Measurements from ENCODE around the gene CEBPA.

CEBPA gene

DNA sequence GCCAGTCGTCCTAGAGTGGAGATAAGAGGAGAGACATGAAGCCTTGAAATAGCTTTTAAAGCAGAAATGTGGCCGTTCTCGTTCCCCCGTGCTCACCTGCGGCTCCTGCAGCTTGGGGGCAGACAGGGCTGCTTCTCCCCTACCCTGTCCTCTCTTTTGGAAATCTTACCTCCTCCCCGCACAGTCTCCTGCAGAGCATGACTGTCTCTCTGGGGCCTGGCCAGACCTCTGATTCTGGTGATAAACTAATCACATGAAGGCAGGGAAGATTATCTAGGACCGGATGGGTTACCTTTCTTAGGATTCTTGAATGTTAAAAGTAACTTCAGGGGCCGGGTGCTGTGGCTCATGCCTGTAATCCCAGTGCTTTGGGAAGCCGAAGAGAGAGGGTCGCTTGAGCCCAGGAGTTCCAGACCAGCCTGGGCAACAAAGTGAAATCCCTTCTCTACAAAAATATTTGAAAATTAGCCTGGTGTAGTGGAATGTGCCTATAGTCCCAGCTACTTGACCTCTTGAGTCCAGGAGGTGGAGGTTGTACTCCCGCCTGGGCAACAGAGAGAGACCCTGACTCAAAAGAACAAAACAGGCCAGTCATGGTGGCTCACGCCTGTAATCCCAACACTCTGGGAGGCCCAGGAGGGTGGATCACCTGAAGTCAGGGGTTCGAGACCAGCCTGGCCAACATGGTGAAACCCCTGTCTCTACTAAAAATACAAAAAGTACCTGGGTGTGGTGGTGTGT lies 8.1 kb downstream of the CEBPA start:
- Histone ChIP-seq H3K4ac (ENCODE audit: low read depth in 1 of 2, low read length in 2 of 2) (no peak overlapping the region), H2BK5ac (ENCODE audit: low read depth, low read length, poor library complexity, severe bottlenecking) (no peak overlapping the region), H3K23ac (ENCODE audit: low read length in 2 of 2) (no peak overlapping the region), H2BK15ac (ENCODE audit: low read depth, poor library complexity, severe bottlenecking) (no peak overlapping the region), H4K8ac (ENCODE audit: low read length) (no peak overlapping the region), H3K4me3 (ENCODE audit: insufficient read depth in 1 of 2, low read depth in 1 of 2, low read length in 2 of 2) (no peak overlapping the region), H3K79me1 (replicated peaks; ENCODE audit: low read length, poor library complexity, severe bottlenecking) (no peaks in the 10 kb centered on the region), H2BK120ac (ENCODE audit: low read depth, low read length) (no peak overlapping the region), H3K4me1 (ENCODE audit: control insufficient read depth, insufficient read depth, low read depth, low read length) (peaks cover 27% of the 10 kb centered on the region), H3K9me3 (ENCODE audit: control insufficient read depth, low read length) (peaks cover 2% of the 10 kb centered on the region), H2BK12ac (ENCODE audit: low read length in 2 of 2) (no peak overlapping the region), H3K4me2 (ENCODE audit: low read length, poor library complexity, severe bottlenecking) (no peak overlapping the region), H2AFZ (ENCODE audit: low read depth, low read length) (no peak overlapping the region), H2AK5ac (ENCODE audit: low read length, severe bottlenecking) (no peak overlapping the region), H3K27ac (ENCODE audit: low read length, poor library complexity, severe bottlenecking) (no peak overlapping the region), H3K9ac (ENCODE audit: low read length) (peak overlapping the region; percentile 5), H3K14ac (ENCODE audit: low read length in 2 of 2) (no peak overlapping the region), H3K36me3 (ENCODE audit: control insufficient read depth in 1 of 2, insufficient read depth in 2 of 2, low read depth in 1 of 2, low read length in 2 of 2) (no peaks in the 10 kb centered on the region), H3K18ac (ENCODE audit: low read depth in 1 of 2, low read length in 2 of 2) (no peak overlapping the region), H4K91ac (ENCODE audit: low read length) (no peak overlapping the region), H3K27me3 (ENCODE audit: control insufficient read depth in 1 of 2, insufficient read depth in 1 of 2, low read length in 2 of 2) (peaks cover 12 to 18% of the 10 kb centered on the region in 2 experiments)
- DNase-seq, result no peak
- 78% methylated on average over 11 of the region's 13 CpGs for WGBS

DNA sequence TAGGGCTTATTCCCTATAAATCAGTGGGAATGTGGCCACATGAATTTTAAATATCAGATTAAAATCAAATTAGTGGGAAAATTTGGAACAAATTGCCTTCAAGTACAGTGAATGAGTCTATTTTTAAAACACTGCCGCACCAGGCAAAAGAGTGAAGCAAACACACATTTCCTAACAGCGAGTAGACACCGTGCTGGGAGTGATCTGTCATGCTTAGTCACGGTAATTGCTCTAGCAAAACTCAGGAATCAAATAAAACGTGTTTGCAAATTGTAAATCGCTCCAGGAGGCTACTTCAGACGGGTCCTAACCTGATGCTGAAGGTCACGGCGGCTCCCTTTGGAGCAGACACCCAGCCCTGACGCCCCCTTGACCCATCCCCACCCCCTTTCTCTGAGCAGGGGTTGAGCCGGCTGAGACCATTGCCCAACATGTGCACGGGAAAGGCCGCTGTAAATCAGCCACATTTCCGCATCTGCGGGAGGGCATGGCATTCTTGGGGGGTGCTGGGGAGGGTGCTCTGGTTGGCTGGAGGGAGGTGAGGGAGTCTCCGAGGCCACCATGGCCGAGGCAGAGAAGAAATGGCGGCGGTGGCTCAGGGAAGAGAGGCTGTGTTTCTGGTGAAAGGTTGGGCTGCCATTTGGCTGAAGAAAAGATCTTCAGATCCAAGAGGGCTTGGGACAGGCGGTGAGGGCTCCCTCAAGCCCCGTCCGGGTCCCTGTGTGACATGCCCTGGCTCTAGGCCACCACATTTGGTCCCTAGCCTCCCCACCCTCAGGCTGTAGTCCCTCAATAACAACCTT lies 8.9 kb downstream of the CEBPA start:
- Histone ChIP-seq H3K27me3 (ENCODE audit: control insufficient read depth in 1 of 2, insufficient read depth in 1 of 2, low read length in 2 of 2) (peaks cover 8 to 13% of the 10 kb centered on the region in 2 experiments), H2BK15ac (ENCODE audit: low read depth, poor library complexity, severe bottlenecking) (no peak overlapping the region)

DNA sequence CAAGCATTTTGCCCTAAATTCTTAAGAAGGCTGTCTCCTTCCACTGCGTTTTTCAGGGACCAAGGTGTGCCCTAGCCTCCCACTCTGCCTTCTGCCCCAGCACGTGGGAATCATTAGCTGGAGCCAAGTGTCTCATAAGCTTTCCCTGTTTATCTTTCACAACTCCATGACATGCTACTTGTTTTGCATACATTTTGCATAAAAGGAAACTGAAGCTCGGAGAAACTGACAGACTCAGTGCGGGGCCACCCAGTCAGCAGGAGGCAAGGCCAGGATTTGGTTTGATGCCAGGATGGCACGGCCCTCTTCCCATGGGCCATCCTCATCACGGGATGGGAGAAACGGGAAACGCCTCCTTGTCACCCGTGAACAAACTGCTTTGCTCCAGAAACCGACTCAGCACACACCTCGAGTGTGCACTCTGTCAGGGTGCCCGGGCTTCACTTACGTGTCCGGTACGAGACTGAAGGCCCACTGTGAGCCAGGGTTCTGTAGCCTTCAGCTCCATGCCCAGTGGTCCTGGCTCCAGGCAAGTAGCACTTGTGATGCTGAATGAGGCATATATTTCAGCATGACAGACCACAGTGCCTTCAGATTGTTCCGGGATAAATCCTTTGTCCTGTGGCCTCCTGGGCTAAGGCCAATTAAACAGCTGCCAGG lies 9.6 kb downstream of the CEBPA start:
- H3K27me3 ChIP-seq (ENCODE audit: control insufficient read depth in 1 of 2, insufficient read depth in 1 of 2, low read length in 2 of 2), result peaks cover 1 to 11% of the 10 kb centered on the region in 2 experiments
- H4K8ac ChIP-seq (ENCODE audit: low read length), result no peak overlapping the region
- H2AK5ac ChIP-seq (ENCODE audit: low read length, severe bottlenecking), result peak overlapping the region; percentile 29
- peak overlapping the region; percentile 30 for H3K27ac ChIP-seq (ENCODE audit: low read length, poor library complexity, severe bottlenecking)
- H3K18ac ChIP-seq (ENCODE audit: low read depth in 1 of 2, low read length in 2 of 2), result no peak overlapping the region
- peak overlapping the region; percentile 71 for H3K9ac ChIP-seq (ENCODE audit: low read length)
- H2AFZ ChIP-seq (ENCODE audit: low read depth, low read length), result no peak overlapping the region
- H3K4me2 ChIP-seq (ENCODE audit: low read length, poor library complexity, severe bottlenecking), result no peak overlapping the region
- no peaks in the 10 kb centered on the region for H3K79me1 ChIP-seq (replicated peaks; ENCODE audit: low read length, poor library complexity, severe bottlenecking)
- 83% methylated on average over 16 of the region's 16 CpGs for WGBS
- H3K14ac ChIP-seq (ENCODE audit: low read length in 2 of 2), result no peak overlapping the region
- no peak overlapping the region for H2BK12ac ChIP-seq (ENCODE audit: low read length in 2 of 2)
- H2BK15ac ChIP-seq (ENCODE audit: low read depth, poor library complexity, severe bottlenecking), result no peak overlapping the region
- peaks cover 17% of the 10 kb centered on the region for H3K9me3 ChIP-seq (ENCODE audit: control insufficient read depth, low read length)
- no peak overlapping the region for H3K23ac ChIP-seq (ENCODE audit: low read length in 2 of 2)
- no peak overlapping the region for H2BK120ac ChIP-seq (ENCODE audit: low read depth, low read length)
- DNase-seq, result no peak
- H3K4me3 ChIP-seq (ENCODE audit: insufficient read depth in 1 of 2, low read depth in 1 of 2, low read length in 2 of 2), result peak overlapping the region in 1 of 2 experiments; percentile 50
- no peak overlapping the region for H4K91ac ChIP-seq (ENCODE audit: low read length)
- H3K4ac ChIP-seq (ENCODE audit: low read depth in 1 of 2, low read length in 2 of 2), result no peak overlapping the region
- peaks cover 27% of the 10 kb centered on the region for H3K4me1 ChIP-seq (ENCODE audit: control insufficient read depth, insufficient read depth, low read depth, low read length)
- no peaks in the 10 kb centered on the region for H3K36me3 ChIP-seq (ENCODE audit: control insufficient read depth in 1 of 2, insufficient read depth in 2 of 2, low read depth in 1 of 2, low read length in 2 of 2)
- no peak overlapping the region for H2BK5ac ChIP-seq (ENCODE audit: low read depth, low read length, poor library complexity, severe bottlenecking)

More for the DNA sequence above, 8.9 kb downstream of the CEBPA start:
- no peaks in the 10 kb centered on the region for H3K79me1 ChIP-seq (replicated peaks; ENCODE audit: low read length, poor library complexity, severe bottlenecking)
- no peak overlapping the region for H3K23ac ChIP-seq (ENCODE audit: low read length in 2 of 2)
- H2BK12ac ChIP-seq (ENCODE audit: low read length in 2 of 2), result no peak overlapping the region
- no peak overlapping the region for H3K14ac ChIP-seq (ENCODE audit: low read length in 2 of 2)
- H4K8ac ChIP-seq (ENCODE audit: low read length), result no peak overlapping the region
- H4K91ac ChIP-seq (ENCODE audit: low read length), result no peak overlapping the region
- peaks cover 9% of the 10 kb centered on the region for H3K9me3 ChIP-seq (ENCODE audit: control insufficient read depth, low read length)
- H2BK120ac ChIP-seq (ENCODE audit: low read depth, low read length), result no peak overlapping the region
- H2AK5ac ChIP-seq (ENCODE audit: low read length, severe bottlenecking), result no peak overlapping the region
- peak overlapping the region; percentile 71 for H3K9ac ChIP-seq (ENCODE audit: low read length)
- peak overlapping the region; percentile 30 for H3K27ac ChIP-seq (ENCODE audit: low read length, poor library complexity, severe bottlenecking)
- H3K4me1 ChIP-seq (ENCODE audit: control insufficient read depth, insufficient read depth, low read depth, low read length), result peaks cover 27% of the 10 kb centered on the region
- no peak overlapping the region for H2AFZ ChIP-seq (ENCODE audit: low read depth, low read length)
- H3K4ac ChIP-seq (ENCODE audit: low read depth in 1 of 2, low read length in 2 of 2), result no peak overlapping the region
- no peak overlapping the region for H2BK5ac ChIP-seq (ENCODE audit: low read depth, low read length, poor library complexity, severe bottlenecking)
- 58% methylated on average over 21 of the region's 22 CpGs for WGBS
- no peak overlapping the region for H3K4me2 ChIP-seq (ENCODE audit: low read length, poor library complexity, severe bottlenecking)
- peak overlapping the region in 1 of 2 experiments; percentile 50 for H3K4me3 ChIP-seq (ENCODE audit: insufficient read depth in 1 of 2, low read depth in 1 of 2, low read length in 2 of 2)
- H3K18ac ChIP-seq (ENCODE audit: low read depth in 1 of 2, low read length in 2 of 2), result no peak overlapping the region
- peak; percentile 48 for DNase-seq
- no peaks in the 10 kb centered on the region for H3K36me3 ChIP-seq (ENCODE audit: control insufficient read depth in 1 of 2, insufficient read depth in 2 of 2, low read depth in 1 of 2, low read length in 2 of 2)
